Measurements from ENCODE around the gene PANX2. TPM values are rescaled to one million over a fixed set of nuclear protein-coding genes. Genes with fewer than 3 reads are reported as not detected.

PANX2 gene
- total and polyA plus RNA-seq, 2 of the 13 experiments (the other 11 are each of a cell fraction or from before 2014, with no cell fraction given) = 0.15 to 1.1 TPM

GRCh38 chr22:50148991-50149721, 21.4 kb upstream of the PANX2 start (continued):
- TF ChIP-seq, protein P1, sequence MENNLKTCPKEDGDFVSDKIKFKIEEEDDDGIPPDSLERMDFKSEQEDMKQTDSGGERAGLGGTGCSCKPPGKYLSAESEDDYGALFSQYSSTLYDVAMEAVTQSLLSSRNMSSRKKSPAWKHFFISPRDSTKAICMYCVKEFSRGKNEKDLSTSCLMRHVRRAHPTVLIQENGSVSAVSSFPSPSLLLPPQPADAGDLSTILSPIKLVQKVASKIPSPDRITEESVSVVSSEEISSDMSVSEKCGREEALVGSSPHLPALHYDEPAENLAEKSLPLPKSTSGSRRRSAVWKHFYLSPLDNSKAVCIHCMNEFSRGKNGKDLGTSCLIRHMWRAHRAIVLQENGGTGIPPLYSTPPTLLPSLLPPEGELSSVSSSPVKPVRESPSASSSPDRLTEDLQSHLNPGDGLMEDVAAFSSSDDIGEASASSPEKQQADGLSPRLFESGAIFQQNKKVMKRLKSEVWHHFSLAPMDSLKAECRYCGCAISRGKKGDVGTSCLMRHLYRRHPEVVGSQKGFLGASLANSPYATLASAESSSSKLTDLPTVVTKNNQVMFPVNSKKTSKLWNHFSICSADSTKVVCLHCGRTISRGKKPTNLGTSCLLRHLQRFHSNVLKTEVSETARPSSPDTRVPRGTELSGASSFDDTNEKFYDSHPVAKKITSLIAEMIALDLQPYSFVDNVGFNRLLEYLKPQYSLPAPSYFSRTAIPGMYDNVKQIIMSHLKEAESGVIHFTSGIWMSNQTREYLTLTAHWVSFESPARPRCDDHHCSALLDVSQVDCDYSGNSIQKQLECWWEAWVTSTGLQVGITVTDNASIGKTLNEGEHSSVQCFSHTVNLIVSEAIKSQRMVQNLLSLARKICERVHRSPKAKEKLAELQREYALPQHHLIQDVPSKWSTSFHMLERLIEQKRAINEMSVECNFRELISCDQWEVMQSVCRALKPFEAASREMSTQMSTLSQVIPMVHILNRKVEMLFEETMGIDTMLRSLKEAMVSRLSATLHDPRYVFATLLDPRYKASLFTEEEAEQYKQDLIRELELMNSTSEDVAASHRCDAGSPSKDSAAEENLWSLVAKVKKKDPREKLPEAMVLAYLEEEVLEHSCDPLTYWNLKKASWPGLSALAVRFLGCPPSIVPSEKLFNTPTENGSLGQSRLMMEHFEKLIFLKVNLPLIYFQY (CRISPR knock-in tag; IDR thresholded peaks at IDR 0.05; ENCODE audit: borderline replicate concordance) = no peak
- TF ChIP-seq KDM3A (CRISPR knock-in tag; IDR thresholded peaks at IDR 0.05; ENCODE audit: low read depth) = peak; percentile 43; the same call in 1 of the 2 replicates
- TF ChIP-seq NFKB2 (CRISPR knock-in tag; IDR thresholded peaks at IDR 0.05; ENCODE audit: borderline replicate concordance) = no peak
- no peak for TF ChIP-seq MBNL3 (CRISPR knock-in tag; conservative IDR thresholded peaks at IDR 0.05)
- peak; percentile 22; the same call in 1 of the 2 replicates for TF ChIP-seq MXD1 (CRISPR knock-in tag; IDR thresholded peaks at IDR 0.05)

All from HepG2 (cell line).